DND-41 (cell line): ENCODE results near the gene PTPRD.

Experiments used
- CTCF ChIP-seq: IDR thresholded peaks from 2 replicates; pipeline ENCODE4 v1.5.1; 2012; ENCODE audit warnings: borderline replicate concordance, low read length, moderate library complexity, mild to moderate bottlenecking; ENCODE audit not compliant: poor library complexity, severe bottlenecking; ENCODE audit errors: extremely low read depth
- EZH2 ChIP-seq: IDR thresholded peaks from 3 replicates; pipeline ENCODE4 v1.6.1; 2012; ENCODE audit warnings: borderline replicate concordance, low read depth, mild to moderate bottlenecking, moderate library complexity, low read length, inconsistent platforms; ENCODE audit not compliant: severe bottlenecking

GRCh38 chr9:8838136-8838535, 1774.7 kb downstream of the PTPRD start:
- TF ChIP-seq EZH2 (no peak), CTCF (no peak)
